K562 (cell line): Measurements from ENCODE around the gene ANKS1A. TPM values are rescaled to one million over a fixed set of nuclear protein-coding genes. Genes with fewer than 3 reads are reported as not detected.
A peak's percentile ranks its signal among the peaks of the same experiment; 100 is the strongest.

Source experiments
- ATAC-seq: fragments of 200-7000 bp; cut with Tn5 transposase; 3 replicates; pipeline ENCODE4 v1.9.1; 2020; ENCODE audit warnings: moderate library complexity
- BruUV-seq: library from RNA; stranded (reverse); fragments of 400-500 nt; replicated peaks from 2 replicates; lab custom pipeline; 2021; lab: Mats Ljungman, UMichigan
- CTCF ChIA-PET: fragments of 300-600 bp; formaldehyde crosslinking; extraction: SDS; loops from one replicate; lab custom pipeline; 2021; ENCODE audit warnings: low intra/inter-chr PET ratio; lab: Yijun Ruan, JAX
- POLR2A ChIA-PET: fragments of 300-600, 350-650 bp; sonication (Branson Sonifier 250); formaldehyde crosslinking; extraction: SDS; loops from one replicate; lab custom pipeline; 2021; ENCODE audit warnings: antibody characterized with exemption, inconsistent platforms; lab: Yijun Ruan, JAX
- DNase-seq, 4 experiments: peaks; one replicate each; pipeline versions ENCODE4 v3.0.0 to v3.0.0-alpha.2; 2011 to 2018; ENCODE audit warnings: low spot score in 3 of 4, mixed read lengths in 3 of 4; ENCODE audit errors: extremely low read depth in 1 of 4
- FAIRE-seq: peaks from 2 replicates; lab custom pipeline; 2011; peaks lifted over from hg19 to GRCh38; lab: Jason Lieb, UNC
- H2AFZ ChIP-seq: 2 replicates; pipeline ENCODE4 v1.6.0; 2011; ENCODE audit warnings: low read depth, low read length, control low read depth, inconsistent platforms
- H3K27ac ChIP-seq: fragments of 200-600 bp; 3 replicates; pipeline ENCODE4 v1.8.0; 2011; ENCODE audit warnings: low read depth, mild to moderate bottlenecking, control low read depth, inconsistent platforms, low read length, moderate library complexity, mixed read lengths; ENCODE audit errors: extremely low read depth
- H3K27me3 ChIP-seq, 2 experiments: fragments of 300-600 bp in 1 of 2; 2 replicates in 1 of 2; 3 replicates in 1 of 2; pipeline versions ENCODE4 v1.6.0 to v1.8.0; 2011; ENCODE audit warnings: inconsistent platforms in 2 of 2, low read length in 2 of 2, mild to moderate bottlenecking in 1 of 2, mixed read lengths in 1 of 2, moderate library complexity in 1 of 2; ENCODE audit not compliant: control insufficient read depth in 2 of 2, insufficient read depth in 2 of 2
- H3K36me3 ChIP-seq: fragments of 300-600 bp; 3 replicates; pipeline ENCODE4 v1.8.0; 2011; ENCODE audit warnings: mild to moderate bottlenecking, low read length, inconsistent platforms; ENCODE audit not compliant: control insufficient read depth, insufficient read depth
- H3K4me1 ChIP-seq, 2 experiments: fragments of 200-600 bp in 1 of 2; replicated peaks in 1 of 2; 2 replicates in 1 of 2; 3 replicates in 1 of 2; pipeline versions ENCODE4 v1.5.1 to v1.8.0; 2011; ENCODE audit warnings: inconsistent platforms in 2 of 2, low read length in 2 of 2, mild to moderate bottlenecking in 1 of 2, mixed read lengths in 1 of 2, moderate library complexity in 1 of 2; ENCODE audit not compliant: control insufficient read depth in 2 of 2, insufficient read depth in 2 of 2
- H3K4me2 ChIP-seq: 2 replicates; pipeline ENCODE4 v1.6.1; 2011; ENCODE audit warnings: low read length, control low read depth, inconsistent platforms, mixed read lengths; ENCODE audit not compliant: insufficient read depth
- H3K4me3 ChIP-seq: fragments of 200-600 bp; sonication (generic), shearing (Covaris generic); 2 replicates; pipeline ENCODE4 v1.5.1; 2016; ENCODE audit warnings: control low read depth, inconsistent platforms
- H3K79me2 ChIP-seq: fragments of 200-600 bp; 3 replicates; pipeline ENCODE4 v1.8.0; 2011; ENCODE audit warnings: low read length, inconsistent platforms; ENCODE audit not compliant: control insufficient read depth, insufficient read depth
- H3K9ac ChIP-seq, 2 experiments: 2 replicates each; pipeline versions ENCODE4 v1.6.0 to v1.6.1; 2011; ENCODE audit warnings: low read depth in 2 of 2, low read length in 2 of 2, control low read depth in 1 of 2, inconsistent platforms in 1 of 2, mild to moderate bottlenecking in 1 of 2, mixed read lengths in 1 of 2; ENCODE audit not compliant: insufficient read depth in 1 of 2
- H3K9me1 ChIP-seq: one replicate; pipeline ENCODE4 v1.6.0; 2011; ENCODE audit warnings: inconsistent platforms, mild to moderate bottlenecking, low read length, moderate library complexity; ENCODE audit not compliant: control insufficient read depth, insufficient read depth
- H3K9me3 ChIP-seq: replicated peaks from 2 replicates; pipeline ENCODE4 v1.5.1; 2011; ENCODE audit warnings: low read depth, low read length, inconsistent platforms; ENCODE audit not compliant: control insufficient read depth, insufficient read depth
- H4K20me1 ChIP-seq: replicated peaks from 2 replicates; pipeline ENCODE4 v1.6.1; 2011; ENCODE audit warnings: low read length, inconsistent platforms, mixed read lengths; ENCODE audit not compliant: control insufficient read depth, insufficient read depth
- CBX2 ChIP-seq: fragments of 200-600 bp; sonication (generic); IDR thresholded peaks from one replicate; pipeline ENCODE4 v1.6.1; 2012; ENCODE audit warnings: mild to moderate bottlenecking, low read length, inconsistent platforms; ENCODE audit not compliant: insufficient read depth, poor library complexity, severe bottlenecking
- FOXK1 ChIP-seq: sonication (generic); formaldehyde crosslinking; IDR thresholded peaks from 2 replicates; pipeline ENCODE4 v1.8.0; 2022; ENCODE audit warnings: missing genetic modification reagents, mild to moderate bottlenecking, borderline replicate concordance
- FOXP4 ChIP-seq: sonication (generic); formaldehyde crosslinking; IDR thresholded peaks from 2 replicates; pipeline ENCODE4 v1.8.0; 2022; ENCODE audit warnings: mild to moderate bottlenecking, missing genetic modification reagents, borderline replicate concordance
- GABPB1 ChIP-seq: sonication (generic); formaldehyde crosslinking; IDR thresholded peaks from 2 replicates; pipeline ENCODE4 v1.8.0; 2022; ENCODE audit warnings: mild to moderate bottlenecking, missing genetic modification reagents
- WGBS: fragments of 100-300 bp; shearing (Covaris generic); methylation state at CpG from one replicate; pipeline ENCODE4 v1.1.6; 2016; ENCODE audit warnings: low coverage, mixed read lengths; ENCODE audit not compliant: insufficient coverage; ENCODE audit errors: missing lambda C conversion rate; 5-methylcytosine and 5-hydroxymethylcytosine counted together
- in situ Hi-C: fragments of 300-500 bp; cut with MboI; formaldehyde crosslinking; loops from 4 replicates; pipeline ENCODE4 v1.15.0; 2018; ENCODE audit warnings: inconsistent platforms, mixed read lengths
- intact Hi-C: fragments of 100-400 bp; cut with micrococcal nuclease; formaldehyde crosslinking; loops from 2 replicates; pipeline ENCODE4 v1.14.2; 2022
- polyA plus RNA-seq, 8 experiments: library from polyadenylated mRNA; depleted of rRNA in 4 of 8; stranded (reverse) in 5 of 8; unstranded in 3 of 8; fragments of >200 nt; fragmentation: Nextera tagmentation in 2 of 8; fragmentation: Illumina TruSeq in 1 of 8; extraction: Ambion mirVana in 2 of 8; extraction: Trizol in 1 of 8; gene quantifications; 2 replicates each; pipeline versions ENCODE4 v1.2.1 to v1.2.3, GENCODE V29; 2011 to 2014; ENCODE audit warnings: inconsistent platforms in 1 of 8, missing spikeins in 1 of 8
- total RNA-seq, 7 experiments: library from RNA; depleted of rRNA in 6 of 7; stranded (reverse); fragments of >200 nt in 6 of 7; fragmentation: Illumina TruSeq in 2 of 7; extraction: Trizol in 2 of 7; gene quantifications; 2 replicates each; pipeline versions ENCODE4 v1.2.1 to v1.2.3, GENCODE V29; 2011 to 2021; ENCODE audit warnings: low replicate concordance in 1 of 7

The ANKS1A gene
- total and polyA plus RNA-seq, 9 of the 15 experiments (the other 6 are each of a cell fraction or from before 2014, with no cell fraction given) = 1.1 to 13.8 (median 5.3) TPM

GRCh38 chr6:35096129-35096862, 207.2 kb downstream of the ANKS1A start:
- DNase-seq (peak in 1 of 4 experiments; percentile 5), FAIRE-seq (no peak), ATAC-seq (no peak)
- Histone ChIP-seq H3K36me3 (no peaks in the 10 kb centered on the region), H3K4me1 (no peaks in the 10 kb centered on the region), H3K79me2 (no peaks in the 10 kb centered on the region), H3K9ac (no peak overlapping the region), H2AFZ (no peak overlapping the region), H3K27ac (no peak overlapping the region), H3K9me3 (no peaks in the 10 kb centered on the region), H4K20me1 (no peaks in the 10 kb centered on the region), H3K4me2 (no peak overlapping the region), H3K9me1 (no peaks in the 10 kb centered on the region), H3K27me3 (peaks cover 0 to 6% of the 10 kb centered on the region in 2 experiments; a peak in 1 of 5 replicates), H3K4me3 (no peak overlapping the region)
- ChIA-PET POLR2A (interaction anchor here (2.4 kb wide), 1 partner anchor 10 kb away, joined by 9 read pairs; no protein-coding TSS in a partner anchor), CTCF (interaction anchor here (0.6 kb wide), 1 partner anchor 1337 kb away, joined by 3 read pairs; no protein-coding TSS in a partner anchor)
- no peak for TF ChIP-seq FOXP4
- no peak for TF ChIP-seq GABPB1 (CRISPR knock-in tag)
- no peak for TF ChIP-seq FOXK1 (CRISPR knock-in tag)
- peak; percentile 8 for TF ChIP-seq CBX2
- intact Hi-C loops = no loop called here
- BruUV-seq = no TSS peak
- in situ Hi-C loops = no loop called here
- WGBS = 5% methylated on average over 4 of the region's 4 CpGs
